ENCODE measurements around the gene PGS1.

The PGS1 gene

GRCh38 chr17:78347453-78347852 lies 31.0 kb upstream of the PGS1 start:
- no peak for DNase-seq

GRCh38 chr17:78348055-78348770 lies 30.2 kb upstream of the PGS1 start:
- no peak for DNase-seq

DNA sequence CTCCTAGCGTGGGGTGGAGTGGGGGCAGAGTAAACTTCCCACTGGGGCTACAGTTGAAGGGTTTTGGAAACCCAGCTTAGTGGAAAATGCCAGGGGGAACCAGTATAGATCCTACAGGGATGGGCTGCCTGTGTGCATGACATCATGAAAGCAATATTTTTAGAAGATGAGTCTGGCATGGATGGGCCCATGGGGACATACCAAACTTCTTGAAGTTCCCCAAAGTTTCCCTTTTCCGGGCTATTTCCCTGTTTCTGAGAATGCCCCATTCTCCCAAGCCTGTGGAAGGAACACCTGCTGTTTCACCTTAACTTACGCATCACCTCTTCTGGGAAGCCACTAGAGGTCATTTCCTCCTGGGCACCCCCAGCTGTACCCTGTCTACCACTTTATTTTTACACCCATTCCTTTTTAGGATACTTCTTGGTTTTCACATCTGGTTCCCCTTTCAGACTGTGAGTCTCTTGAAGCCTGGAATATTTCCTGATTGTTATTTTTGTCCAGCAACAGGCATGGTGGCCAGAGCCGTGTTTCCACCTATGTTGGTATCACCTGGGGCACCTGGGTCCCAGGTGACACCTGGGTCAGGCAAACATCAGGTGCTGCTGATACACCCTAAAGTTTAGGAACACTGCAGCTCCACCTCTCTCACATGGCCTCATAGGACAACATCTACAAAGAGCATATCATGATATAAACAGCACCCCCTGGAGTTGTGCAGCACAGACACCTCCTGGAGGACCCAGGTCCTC lies 28.4 kb upstream of the PGS1 start:
- no peak for DNase-seq

DNA sequence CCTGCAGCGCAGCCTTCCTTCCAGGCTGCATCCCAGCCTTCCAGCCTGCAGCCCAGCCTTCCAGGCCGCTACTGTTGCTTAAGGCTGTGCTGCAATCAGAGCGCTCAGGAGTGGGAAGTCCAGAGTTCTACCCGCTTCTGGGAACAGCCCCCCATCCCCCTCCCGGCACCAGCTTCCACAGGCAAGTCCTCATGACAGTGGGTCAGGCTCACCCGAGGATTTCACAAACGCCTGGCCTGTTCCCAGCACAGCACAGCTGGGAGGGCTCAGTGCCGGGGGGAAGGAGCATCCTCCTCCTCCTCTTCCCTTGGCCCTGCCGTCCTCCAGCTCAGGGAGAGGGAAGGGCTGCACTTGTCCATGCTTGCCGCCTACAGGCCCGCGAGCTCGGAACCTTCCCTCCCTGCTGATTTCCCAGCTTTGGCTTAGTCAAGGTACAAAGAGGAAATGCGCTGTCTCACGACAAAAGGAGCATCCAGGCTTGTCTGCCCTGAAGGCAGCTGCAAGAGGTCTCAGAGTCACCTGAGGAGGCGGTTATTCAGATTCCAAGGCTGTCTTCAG lies 26.9 kb upstream of the PGS1 start:
- peak; percentile 98 for DNase-seq

DNA sequence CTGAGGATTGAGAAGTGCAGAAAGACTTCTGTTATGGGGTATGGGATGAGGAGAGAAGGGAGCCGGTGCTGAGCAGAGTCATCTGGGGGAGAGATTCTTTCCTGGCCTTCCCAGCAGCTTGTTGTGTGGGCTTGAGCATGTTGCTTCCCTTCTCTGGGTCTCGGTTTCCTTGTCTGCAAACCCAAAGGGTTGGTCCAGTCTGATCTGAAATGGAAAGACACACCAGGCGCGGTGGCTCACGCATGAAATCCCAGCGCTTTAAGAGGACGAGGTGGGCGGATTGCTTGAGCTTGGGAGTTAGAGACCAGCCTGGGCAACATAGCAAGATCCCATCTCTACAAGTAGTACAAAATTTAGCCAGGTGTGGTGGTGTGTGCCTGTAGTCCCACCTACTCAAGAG lies 24.6 kb upstream of the PGS1 start:
- no peak for DNase-seq

DNA sequence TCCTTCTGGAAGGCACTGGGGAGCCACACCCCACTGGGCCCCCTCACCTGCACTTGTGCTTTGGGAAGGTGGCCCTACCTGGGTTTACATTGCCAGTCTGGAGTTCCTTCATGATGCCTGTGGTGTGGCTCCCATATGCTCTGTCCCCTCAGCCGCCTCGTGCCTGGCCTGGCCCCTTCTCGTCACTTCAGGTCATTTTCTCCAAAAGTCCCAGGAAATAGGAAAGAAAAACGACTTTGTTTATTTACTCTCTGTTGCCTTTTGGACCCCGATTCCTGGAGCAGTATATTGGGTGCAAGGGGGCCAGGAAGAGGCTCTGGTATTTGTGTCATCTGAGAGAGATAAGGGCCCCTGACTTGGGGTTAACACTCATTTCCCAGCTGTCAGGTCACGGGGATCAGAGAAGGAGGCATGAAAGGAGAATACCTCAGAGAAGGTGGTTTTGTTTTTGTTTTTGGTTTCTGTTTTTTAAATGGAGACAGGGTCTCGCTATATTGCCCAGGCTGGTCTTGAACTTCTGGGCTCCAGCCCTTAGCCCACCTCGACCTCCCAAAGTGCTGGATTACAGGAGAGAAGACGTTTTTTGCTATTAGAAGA lies 23.3 kb upstream of the PGS1 start:
- DNase-seq, result no peak

GRCh38 chr17:78355701-78356100 lies 22.7 kb upstream of the PGS1 start:
- DNase-seq, result no peak

GRCh38 chr17:78356101-78356713 lies 22.2 kb upstream of the PGS1 start:
- peak; percentile 99 for DNase-seq

GRCh38 chr17:78357177-78357586 lies 21.3 kb upstream of the PGS1 start:
- peak; percentile 96 for DNase-seq

DNA sequence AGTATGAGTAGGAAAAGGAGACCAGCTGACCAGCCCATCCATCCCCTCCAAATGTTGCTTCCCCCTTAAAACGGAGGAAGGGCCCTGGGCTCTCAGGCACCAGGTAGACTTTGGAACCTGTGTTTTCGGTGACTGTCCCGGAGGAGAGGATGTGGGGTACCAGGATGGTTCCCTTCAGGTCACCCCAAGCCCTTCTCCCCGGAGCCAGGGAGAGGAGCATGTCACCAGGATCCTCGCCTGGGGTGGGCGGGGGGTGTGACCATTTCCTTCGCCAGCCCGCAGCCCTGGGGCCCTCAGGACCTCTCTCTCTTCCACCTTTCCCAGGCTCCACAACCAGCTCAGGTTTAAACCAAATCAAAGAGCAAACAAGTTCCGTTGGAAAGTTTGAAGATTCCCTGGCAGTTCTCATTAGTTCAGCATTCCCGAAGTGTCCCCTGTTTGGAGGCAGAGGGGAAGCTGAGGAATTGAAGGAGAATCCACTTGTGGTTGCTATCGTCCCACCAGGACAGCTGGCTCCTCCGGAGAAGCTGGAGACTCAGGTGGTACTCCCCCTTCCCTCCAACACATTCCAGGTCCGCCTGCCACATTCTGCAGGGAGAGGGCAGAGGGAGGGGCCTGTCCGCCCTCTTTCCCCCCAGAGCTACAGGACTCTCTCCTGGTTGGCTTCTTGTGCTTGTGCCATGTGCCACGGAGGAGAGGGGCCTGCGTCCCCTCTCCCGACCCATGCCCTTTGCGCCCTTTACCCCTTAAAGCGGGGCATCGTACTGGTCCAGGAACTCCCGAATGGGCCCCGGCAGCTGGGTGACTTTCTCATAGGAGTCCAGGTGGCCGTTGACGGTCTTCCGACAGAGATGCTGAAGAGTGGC lies 20.5 kb upstream of the PGS1 start:
- DNase-seq, result peak; percentile 89

GRCh38 chr17:78358538-78359320 lies 19.7 kb upstream of the PGS1 start:
- DNase-seq, result peak; percentile 66

- peak; percentile 77 for DNase-seq
These were observed 19.0 kb upstream of the PGS1 start for GRCh38 chr17:78359321-78359996.

DNA sequence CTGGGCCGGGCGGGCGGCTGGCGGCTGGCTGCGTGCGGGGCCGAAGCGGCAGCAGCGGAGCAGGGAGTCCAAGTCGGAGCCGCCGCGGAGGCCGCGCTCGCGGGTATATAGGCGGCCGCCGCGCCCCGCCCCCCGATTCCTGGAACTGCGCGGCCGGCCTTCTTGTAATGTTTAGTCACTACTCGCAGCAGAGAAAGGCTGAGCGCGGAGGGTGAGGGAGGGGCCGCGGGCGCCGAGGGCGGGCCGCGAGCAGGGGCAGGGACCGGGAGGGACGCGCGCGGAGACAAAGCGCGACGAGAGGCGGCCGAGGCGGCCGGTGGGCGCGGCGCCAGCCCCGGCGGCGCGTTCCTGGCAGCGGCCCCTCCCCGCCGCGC lies 18.5 kb upstream of the PGS1 start, which contains the start of gene SOCS3:
Gene SOCS3, minus strand, starts transcription at position 81 of the 374 bp plus-strand sequence. CDS start 982 bp downstream, outside the sequence.
- peak; percentile 100 for DNase-seq

DNA sequence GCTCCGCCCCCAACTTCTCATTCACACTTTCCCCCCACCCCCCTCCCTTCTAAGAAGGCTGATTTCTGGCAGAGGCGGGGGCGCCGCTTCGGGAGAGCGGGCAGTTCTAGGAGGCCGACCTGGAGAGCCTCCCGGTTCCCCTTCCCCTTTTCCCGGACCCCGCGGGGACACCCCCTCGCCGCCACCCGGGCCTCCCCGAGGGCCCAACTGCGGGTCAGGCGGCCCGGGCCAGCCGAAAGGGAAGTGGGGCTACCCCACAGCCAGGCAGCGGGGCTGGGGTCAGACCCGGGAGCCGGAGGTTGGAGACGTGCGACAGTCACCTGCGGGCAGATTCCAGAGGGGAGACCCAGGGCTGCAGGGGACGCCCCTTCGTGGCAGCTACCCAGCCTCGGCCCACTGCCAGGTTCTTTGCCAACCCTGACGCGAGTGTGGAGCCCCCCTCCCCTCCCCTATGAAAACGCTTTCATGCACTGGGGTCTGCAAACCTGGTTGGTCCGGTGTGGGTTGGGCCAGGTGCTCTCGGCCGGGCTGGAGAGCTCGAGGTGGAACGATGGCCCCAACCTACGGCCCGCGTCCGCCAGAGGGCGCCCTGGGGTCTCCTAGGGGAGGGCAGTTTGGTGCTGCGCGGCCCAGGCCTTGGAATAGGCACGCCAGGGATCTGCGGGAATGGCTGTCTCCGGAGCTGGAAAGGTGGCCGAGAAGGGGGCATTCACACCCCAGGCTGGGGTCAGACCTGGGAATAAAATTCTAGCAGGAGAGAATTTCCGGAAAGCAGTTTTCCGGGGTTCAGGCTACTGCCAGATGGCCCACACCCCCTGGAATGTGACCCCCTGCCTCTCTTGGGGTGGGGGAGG lies 17.9 kb upstream of the PGS1 start:
- peak; percentile 99 for DNase-seq

DNA sequence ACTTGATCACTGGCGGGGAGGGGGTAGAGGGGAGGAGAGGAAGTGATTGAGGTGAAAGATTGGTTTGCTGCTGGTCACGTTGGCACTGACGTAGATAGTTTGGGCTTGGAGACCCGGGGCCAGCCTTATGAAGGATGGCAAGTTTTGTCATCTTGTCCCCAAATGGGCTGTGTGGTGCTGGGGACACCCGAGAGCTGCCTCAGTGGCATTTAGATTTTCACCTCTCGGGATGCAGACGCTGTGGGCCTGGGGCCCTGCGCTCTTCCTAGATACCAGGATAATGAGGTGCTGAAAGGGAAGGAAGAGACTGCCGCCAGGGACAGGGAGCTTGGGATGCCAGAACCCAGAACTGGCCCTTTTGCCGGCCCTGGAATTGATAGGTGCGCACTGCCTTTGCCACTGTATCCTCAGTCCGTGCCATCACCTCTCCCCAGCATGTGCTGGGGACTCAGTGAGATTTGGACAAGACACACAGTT lies 17.2 kb upstream of the PGS1 start:
- DNase-seq, result no peak

GRCh38 chr17:78362232-78362631 lies 16.2 kb upstream of the PGS1 start:
- no peak for DNase-seq

- DNase-seq, result peak; percentile 71
These were observed 15.8 kb upstream of the PGS1 start for GRCh38 chr17:78362671-78363070.

- DNase-seq, result peak; percentile 74
These were observed 13.8 kb upstream of the PGS1 start for GRCh38 chr17:78364436-78365281.
